M059J (cell line): Measurements from ENCODE around the gene TMEM134. TPM values are rescaled to one million over a fixed set of nuclear protein-coding genes. Genes with fewer than 3 reads are reported as not detected.

Experiments used
- DNase-seq: peaks from one replicate; pipeline ENCODE4 v3.0.0-alpha.2; 2012; ENCODE audit warnings: low read depth
- total RNA-seq: library from RNA; depleted of rRNA; stranded (reverse); fragments of >200 nt; shearing (Covaris generic); gene quantifications from 2 replicates; pipeline ENCODE4 v1.2.3, GENCODE V29; 2014

Gene TMEM134
- total RNA-seq, 1 experiment from 2014 or later: 16.1 TPM

- no peak for DNase-seq
Observed at GRCh38 chr11:67458266-67458665, 10.8 kb downstream of the TMEM134 start.

GRCh38 chr11:67457453-67457852 lies 11.6 kb downstream of the TMEM134 start:
- no peak for DNase-seq

GRCh38 chr11:67456068-67456705 lies 12.9 kb downstream of the TMEM134 start:
- DNase-seq: no peak

- no peak for DNase-seq
Observed at GRCh38 chr11:67455054-67455453, 14.0 kb downstream of the TMEM134 start, which contains the start of gene CABP4. Gene CABP4 (plus strand): TSS chr11:67455354. CDS start chr11:67455424, 70 bp downstream.

GRCh38 chr11:67453816-67454732 lies 15.0 kb downstream of the TMEM134 start:
- DNase-seq: no peak

- DNase-seq: peak; percentile 71
Observed at GRCh38 chr11:67452141-67452952, 16.7 kb downstream of the TMEM134 start, which contains the start of gene GPR152. Gene GPR152 (minus strand): TSS chr11:67452729. CDS start chr11:67452724, 5 bp downstream.

GRCh38 chr11:67451658-67451976 lies 17.4 kb downstream of the TMEM134 start:
- no peak for DNase-seq

GRCh38 chr11:67450796-67451657 lies 18.0 kb downstream of the TMEM134 start:
- DNase-seq: no peak

GRCh38 chr11:67449116-67449844 lies 19.8 kb downstream of the TMEM134 start:
- DNase-seq: no peak

GRCh38 chr11:67448220-67448609 lies 20.8 kb downstream of the TMEM134 start:
- no peak for DNase-seq

- no peak for DNase-seq
Observed at GRCh38 chr11:67445515-67445914, 23.5 kb downstream of the TMEM134 start.

- no peak for DNase-seq
Observed at GRCh38 chr11:67442504-67443404, 26.3 kb downstream of the TMEM134 start.

- DNase-seq: no peak
Observed at GRCh38 chr11:67441731-67442351, 27.2 kb downstream of the TMEM134 start.

- no peak for DNase-seq
Observed at GRCh38 chr11:67441098-67441563, 27.9 kb downstream of the TMEM134 start.

GRCh38 chr11:67440229-67441097 lies 28.6 kb downstream of the TMEM134 start:
- no peak for DNase-seq

GRCh38 chr11:67439321-67440228 lies 29.5 kb downstream of the TMEM134 start:
- peak; percentile 62 for DNase-seq
